HEK293 (cell line): ENCODE measurements around the gene PRKD3.
"Not testable (repeated sequence)": the region's sequence is repeated elsewhere in the genome, so short reads cannot be mapped to it uniquely, and the experiment has no call there.

ENCODE experiments used
- CTCF ChIA-PET: fragments of 350-600 bp; formaldehyde crosslinking; extraction: SDS; loops from one replicate; lab custom pipeline; 2021; ENCODE audit warnings: antibody characterized with exemption; lab: Yijun Ruan, JAX
- POLR2A ChIA-PET: fragments of 300-600 bp; formaldehyde crosslinking; extraction: SDS; loops from one replicate; lab custom pipeline; 2020; ENCODE audit warnings: antibody characterized with exemption, inconsistent platforms; lab: Yijun Ruan, JAX
- H3K27ac ChIP-seq: fragments of 200-500 bp; sonication (Bioruptor generic); 2 replicates; pipeline ENCODE4 v1.5.1; 2014; ENCODE audit warnings: low read depth, low read length, control low read depth, inconsistent platforms; ENCODE audit errors: extremely low read depth
- H3K36me3 ChIP-seq, 2 experiments: fragments of 200-500 bp in 1 of 2; sonication (Bioruptor generic) in 1 of 2; 1 replicate in 1 of 2; 2 replicates in 1 of 2; pipeline ENCODE4 v1.5.1; 2014 to 2017; ENCODE audit warnings: inconsistent platforms in 2 of 2, low read length in 2 of 2; ENCODE audit not compliant: control insufficient read depth in 2 of 2, insufficient read depth in 1 of 2
- H3K4me1 ChIP-seq: fragments of 200-500 bp; sonication (Bioruptor generic); 2 replicates; pipeline ENCODE4 v1.5.1; 2014; ENCODE audit warnings: mild to moderate bottlenecking, low read length, inconsistent platforms; ENCODE audit not compliant: control insufficient read depth, insufficient read depth
- H3K4me3 ChIP-seq: 2 replicates; pipeline ENCODE4 v1.5.1; 2011; ENCODE audit warnings: low read depth, mild to moderate bottlenecking, control low read depth, low read length, moderate library complexity
- H3K9me3 ChIP-seq: fragments of 200-500 bp; sonication (Bioruptor generic); 2 replicates; pipeline ENCODE4 v1.5.1; 2014; ENCODE audit warnings: low read depth, low read length, inconsistent platforms; ENCODE audit not compliant: control insufficient read depth, insufficient read depth
- BCL11A ChIP-seq: fragments of 450-650 bp; formaldehyde crosslinking; IDR thresholded peaks from 2 replicates; pipeline ENCODE4 v1.5.1; 2016; ENCODE audit warnings: low read depth, missing biosample characterization, missing genetic modification characterization
- BCL6B ChIP-seq: fragments of 450-650 bp; formaldehyde crosslinking; IDR thresholded peaks from 2 replicates; pipeline ENCODE4 v1.5.1; 2017; ENCODE audit warnings: missing biosample characterization, missing genetic modification characterization
- GLIS1 ChIP-seq: fragments of 450-650 bp; formaldehyde crosslinking; IDR thresholded peaks from 2 replicates; pipeline ENCODE4 v1.5.1; 2016; ENCODE audit warnings: missing biosample characterization, missing genetic modification characterization
- PRDM1 ChIP-seq: fragments of 450-650 bp; formaldehyde crosslinking; IDR thresholded peaks from 2 replicates; pipeline ENCODE4; 2016; ENCODE audit warnings: missing biosample characterization, missing genetic modification characterization
- PRDM6 ChIP-seq: fragments of 450-650 bp; formaldehyde crosslinking; IDR thresholded peaks from 2 replicates; pipeline ENCODE4 v1.5.1; 2017; ENCODE audit warnings: missing biosample characterization, missing genetic modification characterization
- SALL2 ChIP-seq: fragments of 450-650 bp; formaldehyde crosslinking; IDR thresholded peaks from 2 replicates; pipeline ENCODE4 v1.5.0; 2017; ENCODE audit warnings: missing biosample characterization, mild to moderate bottlenecking, missing genetic modification characterization, borderline replicate concordance
- YY2 ChIP-seq: fragments of 450-650 bp; formaldehyde crosslinking; IDR thresholded peaks from 2 replicates; pipeline ENCODE4 v1.5.1; 2016; ENCODE audit warnings: missing biosample characterization, missing genetic modification characterization
- ZBTB17 ChIP-seq: fragments of 450-650 bp; formaldehyde crosslinking; IDR thresholded peaks from 2 replicates; pipeline ENCODE4 v1.5.1; 2016; ENCODE audit warnings: missing biosample characterization, missing genetic modification characterization
- ZBTB26 ChIP-seq: fragments of 450-650 bp; formaldehyde crosslinking; optimal IDR thresholded peaks from 2 replicates; pipeline ENCODE3; 2016; ENCODE audit warnings: missing biosample characterization, mild to moderate bottlenecking, missing genetic modification characterization
- ZBTB6 ChIP-seq: fragments of 450-650 bp; formaldehyde crosslinking; IDR thresholded peaks from 2 replicates; pipeline ENCODE4 v1.5.1; 2017; ENCODE audit warnings: missing biosample characterization, missing genetic modification characterization
- ZBTB8A ChIP-seq: fragments of 450-650 bp; formaldehyde crosslinking; IDR thresholded peaks from 2 replicates; pipeline ENCODE4 v1.5.1; 2016; ENCODE audit warnings: missing biosample characterization, missing genetic modification characterization
- ZFP41 ChIP-seq: fragments of 450-650 bp; formaldehyde crosslinking; IDR thresholded peaks from 2 replicates; pipeline ENCODE4 v1.5.1; 2016; ENCODE audit warnings: missing biosample characterization, missing genetic modification characterization, borderline replicate concordance
- ZNF16 ChIP-seq: fragments of 450-650 bp; formaldehyde crosslinking; IDR thresholded peaks from 2 replicates; pipeline ENCODE4 v1.5.1; 2016; ENCODE audit warnings: low read depth, missing biosample characterization, missing genetic modification characterization
- ZNF211 ChIP-seq: fragments of 450-650 bp; formaldehyde crosslinking; IDR thresholded peaks from 2 replicates; pipeline ENCODE4 v1.5.1; 2016; ENCODE audit warnings: low read depth, missing biosample characterization, missing genetic modification characterization
- ZNF280D ChIP-seq: fragments of 450-650 bp; formaldehyde crosslinking; IDR thresholded peaks from 2 replicates; pipeline ENCODE4 v1.5.1; 2016; ENCODE audit warnings: missing biosample characterization, missing genetic modification characterization
- ZNF394 ChIP-seq: fragments of 450-650 bp; formaldehyde crosslinking; IDR thresholded peaks from 2 replicates; pipeline ENCODE4 v1.5.1; 2016; ENCODE audit warnings: missing biosample characterization, missing genetic modification characterization, mild to moderate bottlenecking, moderate library complexity, borderline replicate concordance
- ZNF555 ChIP-seq: fragments of 450-650 bp; formaldehyde crosslinking; conservative IDR thresholded peaks from 2 replicates; pipeline ENCODE4 v1.5.1; 2017; ENCODE audit warnings: missing biosample characterization, mild to moderate bottlenecking, missing genetic modification characterization, inconsistent platforms
- ZNF768 ChIP-seq: fragments of 450-650 bp; formaldehyde crosslinking; IDR thresholded peaks from 2 replicates; pipeline ENCODE4 v1.5.1; 2018; ENCODE audit warnings: missing biosample characterization, mild to moderate bottlenecking, missing genetic modification characterization
- ZNF843 ChIP-seq: fragments of 450-650 bp; formaldehyde crosslinking; IDR thresholded peaks from 2 replicates; pipeline ENCODE4 v1.5.1; 2016; ENCODE audit warnings: missing biosample characterization, missing genetic modification characterization
- ZSCAN4 ChIP-seq: fragments of 450-650 bp; formaldehyde crosslinking; IDR thresholded peaks from 2 replicates; pipeline ENCODE4 v1.5.1; 2017; ENCODE audit warnings: missing biosample characterization, missing genetic modification characterization
- ZXDB ChIP-seq: fragments of 450-650 bp; formaldehyde crosslinking; IDR thresholded peaks from 2 replicates; pipeline ENCODE4 v1.5.1; 2016; ENCODE audit warnings: missing biosample characterization, missing genetic modification characterization

PRKD3 gene

GRCh38 chr2:37295469-37296073 is 29.1 kb downstream of the PRKD3 start:
- ChIA-PET CTCF (no interaction called here), POLR2A (no interaction called here)
- peaks cover 13% of the 10 kb centered on the region for H3K4me1 ChIP-seq
- H3K27ac ChIP-seq = no peak overlapping the region
- peak; percentile 75 for TF ChIP-seq ZNF843
- no peak for TF ChIP-seq YY2 (tag by site-specific recombination)
- TF ChIP-seq PRDM1 (tag by site-specific recombination) = 0 out of 2 replicates have a peak, but pooled peaks have one; percentile 60
- TF ChIP-seq ZNF16 (tag by site-specific recombination) = no peak
- TF ChIP-seq ZXDB = 0 out of 2 replicates have a peak, but pooled peaks have one; percentile 28
- TF ChIP-seq PRDM6 (tag by site-specific recombination) = peak; percentile 76
- no peak for TF ChIP-seq ZNF211 (tag by site-specific recombination)
- TF ChIP-seq, all 188 proteins: peak for 4
- Histone ChIP-seq H3K4me3 (no peak overlapping the region), H3K9me3 (no peaks in the 10 kb centered on the region), H3K36me3 (peaks cover 16 to 18% of the 10 kb centered on the region in 2 experiments)

- Histone ChIP-seq H3K4me1 (peaks cover 13% of the 10 kb centered on the region), H3K36me3 (peaks cover 16 to 23% of the 10 kb centered on the region in 2 experiments)
- POLR2A ChIA-PET, H3K4me3 ChIP-seq, CTCF ChIA-PET, H3K9me3 ChIP-seq, H3K27ac ChIP-seq: not testable (repeated sequence)
These were observed 29.8 kb downstream of the PRKD3 start for GRCh38 chr2:37294858-37295257.

- no peaks in the 10 kb centered on the region for H3K9me3 ChIP-seq
- peaks cover 23 to 41% of the 10 kb centered on the region in 2 experiments for H3K36me3 ChIP-seq
- H3K4me3 ChIP-seq = no peak overlapping the region
- CTCF ChIA-PET = interaction anchor here (1.0 kb wide), 1 partner anchor 16 kb away, joined by 4 read pairs; no protein-coding TSS in a partner anchor
- no peak overlapping the region for H3K27ac ChIP-seq
- peaks cover 8% of the 10 kb centered on the region; the same call in 1 of the 2 replicates for H3K4me1 ChIP-seq
- POLR2A ChIA-PET = no interaction called here
- TF ChIP-seq BCL6B (tag by site-specific recombination) = no peak
- TF ChIP-seq SALL2 (tag by site-specific recombination) = no peak
- TF ChIP-seq ZFP41 (tag by site-specific recombination) = no peak
- no peak for TF ChIP-seq PRDM1 (tag by site-specific recombination)
- TF ChIP-seq ZNF280D (tag by site-specific recombination) = no peak
- no peak for TF ChIP-seq ZNF555 (tag by site-specific recombination)
- TF ChIP-seq ZSCAN4 (tag by site-specific recombination) = no peak
- TF ChIP-seq BCL11A (tag by site-specific recombination) = no peak
- no peak for TF ChIP-seq ZBTB6 (tag by site-specific recombination)
- TF ChIP-seq ZBTB8A (tag by site-specific recombination) = no peak
- no peak for TF ChIP-seq GLIS1 (tag by site-specific recombination)
- TF ChIP-seq ZNF394 (tag by site-specific recombination) = no peak
- no peak for TF ChIP-seq ZNF768
- TF ChIP-seq ZBTB26 = no peak
- no peak for TF ChIP-seq ZBTB17 (tag by site-specific recombination)
These were observed 33.0 kb downstream of the PRKD3 start for GRCh38 chr2:37291680-37292079.
